Mesenchymal stem cell (in vitro differentiated cells and primary cell): ENCODE measurements around the gene BCL2A1. TPM values are rescaled to one million over a fixed set of nuclear protein-coding genes. Genes with fewer than 3 reads are reported as not detected.
"Not testable (repeated sequence)": the region's sequence is repeated elsewhere in the genome, so short reads cannot be mapped to it uniquely, and the experiment has no call there.

Experiments used
- DNase-seq: peaks from one replicate; pipeline ENCODE4 v3.0.0-alpha.2; 2013
- H2AFZ ChIP-seq: one replicate; pipeline ENCODE4 v1.6.1; 2013; ENCODE audit warnings: low read depth, mild to moderate bottlenecking, control low read depth, inconsistent platforms, low read length, moderate library complexity
- H2AK5ac ChIP-seq: 2 replicates; pipeline ENCODE4 v1.6.1; 2013; ENCODE audit warnings: low read length, moderate library complexity, mild to moderate bottlenecking, inconsistent platforms; ENCODE audit not compliant: severe bottlenecking
- H2BK120ac ChIP-seq: one replicate; pipeline ENCODE4 v1.6.1; 2013; ENCODE audit warnings: low read depth, mild to moderate bottlenecking, inconsistent platforms, low read length, moderate library complexity
- H2BK12ac ChIP-seq, 2 experiments: one replicate each; pipeline ENCODE4 v1.6.1; 2013; ENCODE audit warnings: inconsistent platforms in 2 of 2, low read length in 2 of 2, mild to moderate bottlenecking in 2 of 2, moderate library complexity in 2 of 2, control low read depth in 1 of 2
- H2BK15ac ChIP-seq: one replicate; pipeline ENCODE4 v1.6.1; 2013; ENCODE audit warnings: mild to moderate bottlenecking, low read depth, inconsistent platforms; ENCODE audit not compliant: poor library complexity, severe bottlenecking
- H2BK5ac ChIP-seq: 2 replicates; pipeline ENCODE4 v1.6.1; 2013; ENCODE audit warnings: low read depth, mild to moderate bottlenecking, low read length, control low read depth, inconsistent platforms; ENCODE audit not compliant: poor library complexity, severe bottlenecking
- H3K14ac ChIP-seq, 2 experiments: one replicate each; pipeline ENCODE4 v1.6.1; 2013; ENCODE audit warnings: inconsistent platforms in 2 of 2, low read length in 2 of 2, control low read depth in 1 of 2, mild to moderate bottlenecking in 1 of 2, moderate library complexity in 1 of 2
- H3K18ac ChIP-seq, 2 experiments: one replicate each; pipeline ENCODE4 v1.6.1; 2013; ENCODE audit warnings: inconsistent platforms in 2 of 2, low read length in 2 of 2, control low read depth in 1 of 2, low read depth in 1 of 2, mild to moderate bottlenecking in 1 of 2
- H3K23ac ChIP-seq, 2 experiments: one replicate each; pipeline ENCODE4 v1.6.1; 2013; ENCODE audit warnings: inconsistent platforms in 2 of 2, low read length in 2 of 2, mild to moderate bottlenecking in 2 of 2, moderate library complexity in 2 of 2, control low read depth in 1 of 2
- H3K27ac ChIP-seq: 2 replicates; pipeline ENCODE4 v1.5.1; 2013; ENCODE audit warnings: mild to moderate bottlenecking, moderate library complexity, low read length, control low read depth, inconsistent platforms; ENCODE audit not compliant: poor library complexity, severe bottlenecking
- H3K27me3 ChIP-seq, 2 experiments: 2 replicates each; pipeline versions ENCODE4 v1.6.1 to v1.7.0; 2013; ENCODE audit warnings: low read length in 2 of 2, mild to moderate bottlenecking in 2 of 2, moderate library complexity in 2 of 2, control low read depth in 1 of 2, inconsistent platforms in 1 of 2; ENCODE audit not compliant: control insufficient read depth in 1 of 2, insufficient read depth in 1 of 2
- H3K36me3 ChIP-seq, 2 experiments: 2 replicates each; pipeline versions ENCODE4 v1.6.1 to v1.7.0; 2013; ENCODE audit warnings: low read length in 2 of 2, control low read depth in 1 of 2, inconsistent platforms in 1 of 2, low read depth in 1 of 2, mild to moderate bottlenecking in 1 of 2; ENCODE audit not compliant: insufficient read depth in 2 of 2, control insufficient read depth in 1 of 2
- H3K4ac ChIP-seq, 2 experiments: one replicate each; pipeline ENCODE4 v1.6.1; 2013; ENCODE audit warnings: inconsistent platforms in 2 of 2, low read length in 2 of 2, mild to moderate bottlenecking in 2 of 2, moderate library complexity in 2 of 2, control low read depth in 1 of 2, low read depth in 1 of 2
- H3K4me1 ChIP-seq: 2 replicates; pipeline ENCODE4 v1.6.1; 2013; ENCODE audit warnings: low read depth, low read length, control low read depth; ENCODE audit not compliant: control insufficient read depth, insufficient read depth
- H3K4me2 ChIP-seq: 2 replicates; pipeline ENCODE4 v1.6.1; 2013; ENCODE audit warnings: low read length, mild to moderate bottlenecking, inconsistent platforms; ENCODE audit not compliant: poor library complexity, severe bottlenecking
- H3K4me3 ChIP-seq, 2 experiments: 2 replicates each; pipeline versions ENCODE4 v1.5.1 to v1.7.0; 2013; ENCODE audit warnings: low read length in 2 of 2, mild to moderate bottlenecking in 2 of 2, control low read depth in 1 of 2, low read depth in 1 of 2; ENCODE audit not compliant: insufficient read depth in 1 of 2
- H3K79me1 ChIP-seq: replicated peaks from 2 replicates; pipeline ENCODE4 v1.6.1; 2013; ENCODE audit warnings: mild to moderate bottlenecking, control low read depth, low read length, inconsistent platforms; ENCODE audit not compliant: poor library complexity, severe bottlenecking
- H3K9ac ChIP-seq: 2 replicates; pipeline ENCODE4 v1.7.0; 2013; ENCODE audit warnings: mild to moderate bottlenecking, low read length, moderate library complexity
- H3K9me3 ChIP-seq: 2 replicates; pipeline ENCODE4 v1.7.0; 2013; ENCODE audit warnings: mild to moderate bottlenecking, low read length; ENCODE audit not compliant: control insufficient read depth
- H4K8ac ChIP-seq: one replicate; pipeline ENCODE4 v1.6.1; 2013; ENCODE audit warnings: inconsistent platforms, mild to moderate bottlenecking, low read length, moderate library complexity
- H4K91ac ChIP-seq: one replicate; pipeline ENCODE4 v1.6.1; 2013; ENCODE audit warnings: mild to moderate bottlenecking, low read length, inconsistent platforms
- WGBS: methylation state at CpG from one replicate; pipeline ENCODE4 v1.1.7; 2013; ENCODE audit warnings: mixed read lengths; 5-methylcytosine and 5-hydroxymethylcytosine counted together
- polyA plus RNA-seq, 2 experiments: library from polyadenylated mRNA; stranded (reverse); fragments of 200-250 nt; gene quantifications; one replicate each; pipeline ENCODE4 v1.2.3, GENCODE V29; 2013

Gene BCL2A1
- not detected for polyA plus RNA-seq (2013, experiment 1 of 2)
- polyA plus RNA-seq (2013, experiment 2 of 2): not detected

DNA sequence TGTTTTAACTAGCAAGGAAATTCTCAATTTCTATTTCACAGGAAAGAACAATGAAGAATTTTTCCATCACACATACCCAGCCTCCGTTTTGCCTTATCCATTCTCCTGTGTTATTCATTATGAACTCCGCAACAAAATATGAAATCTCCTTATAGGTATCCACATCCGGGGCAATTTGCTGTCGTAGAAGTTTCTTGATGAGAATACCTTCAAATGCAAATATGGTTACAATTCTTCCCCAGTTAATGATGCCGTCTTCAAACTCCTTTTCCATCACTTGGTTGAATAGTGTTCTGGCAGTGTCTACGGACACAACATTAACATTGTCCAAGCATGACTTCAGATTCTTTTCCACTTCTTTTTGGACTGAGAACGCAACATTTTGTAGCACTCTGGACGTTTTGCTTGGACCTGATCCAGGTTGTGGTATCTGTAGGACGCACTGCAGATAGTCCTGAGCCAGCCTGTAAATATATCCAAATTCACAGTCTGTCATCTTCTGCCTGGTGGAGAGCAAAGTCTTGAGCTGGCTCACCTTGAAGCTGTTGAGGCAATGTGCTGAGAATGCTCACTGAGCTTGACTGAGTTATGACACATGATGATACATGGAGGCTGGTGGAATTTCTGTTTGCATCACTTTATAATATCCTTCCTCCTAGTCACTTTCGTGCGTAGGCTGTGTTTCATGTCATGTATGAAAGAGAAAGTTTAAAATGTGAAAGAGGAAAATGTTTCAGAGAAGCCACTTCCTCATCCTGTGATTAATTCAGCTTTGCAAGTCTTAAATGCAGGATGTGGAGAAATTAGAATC is at the start of gene BCL2A1:
TSS of gene BCL2A1 (minus strand) at position 573 of the 811 bp plus-strand sequence. CDS start at position 496, 77 bp downstream.
- Histone ChIP-seq H2BK15ac (no peak within 1 kb of the TSS), H3K36me3 (no peaks in the 10 kb centered on the region), H3K27ac (no peak within 1 kb of the TSS), H2AFZ (no peak within 1 kb of the TSS), H2AK5ac (no peak within 1 kb of the TSS), H4K91ac (no peak within 1 kb of the TSS), H3K27me3 (no peaks in the 10 kb centered on the region), H3K4me2 (no peak within 1 kb of the TSS), H2BK12ac (no peak within 1 kb of the TSS), H2BK120ac (no peak within 1 kb of the TSS), H3K4me3 (peak within 1 kb of the TSS in 1 of 2 experiments; percentile 77), H4K8ac (no peak within 1 kb of the TSS), H3K9me3 (no peaks in the 10 kb centered on the region), H3K14ac (no peak within 1 kb of the TSS), H3K79me1 (no peaks in the 10 kb centered on the region), H3K9ac (peak within 1 kb of the TSS; percentile 69), H3K18ac (no peak within 1 kb of the TSS), H3K4me1 (no peaks in the 10 kb centered on the region), H2BK5ac (no peak within 1 kb of the TSS), H3K23ac (no peak within 1 kb of the TSS), H3K4ac (no peak within 1 kb of the TSS)
- DNase-seq: no peak
- 89% methylated on average over 9 of the region's 11 CpGs for WGBS

DNA sequence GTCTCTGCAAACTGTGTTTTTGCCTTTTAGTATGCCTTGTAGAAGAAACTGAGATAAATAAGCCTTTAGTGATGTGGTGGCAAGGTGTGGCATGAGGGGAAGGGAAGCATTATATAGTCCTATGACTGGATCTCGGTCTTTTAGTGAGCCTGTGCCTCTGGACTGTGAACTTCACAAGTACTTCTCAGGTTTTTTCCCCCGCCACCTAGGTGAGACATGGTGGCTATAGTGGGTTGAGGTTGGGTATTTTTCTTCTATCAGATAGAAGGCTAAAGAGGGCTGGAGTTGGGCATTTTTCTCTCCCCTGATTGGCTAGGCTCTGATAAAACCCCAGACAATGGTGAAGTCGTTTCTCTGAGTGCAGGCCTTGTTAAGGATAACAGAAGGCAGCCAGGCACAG is 49.7 kb upstream of the BCL2A1 start:
- no peak overlapping the region for H2AFZ ChIP-seq
- no peak overlapping the region for H2BK120ac ChIP-seq
- DNase-seq: no peak
- H3K36me3 ChIP-seq: no peaks in the 10 kb centered on the region
- H3K4me3 ChIP-seq: no peak overlapping the region
- no peak overlapping the region for H3K23ac ChIP-seq
- H2BK15ac ChIP-seq: no peak overlapping the region
- H2BK5ac ChIP-seq: no peak overlapping the region
- H3K4me1 ChIP-seq: no peaks in the 10 kb centered on the region
- no peak overlapping the region for H2AK5ac ChIP-seq
- no peak overlapping the region for H3K4me2 ChIP-seq
- no peak overlapping the region for H4K91ac ChIP-seq
- H3K9me3 ChIP-seq: no peaks in the 10 kb centered on the region
- no peak overlapping the region for H3K14ac ChIP-seq
- WGBS: 77% methylated on average over 3 of the region's 3 CpGs
- no peak overlapping the region for H3K9ac ChIP-seq
- no peaks in the 10 kb centered on the region for H3K79me1 ChIP-seq
- H3K18ac ChIP-seq: no peak overlapping the region
- no peak overlapping the region for H2BK12ac ChIP-seq
- H4K8ac ChIP-seq: no peak overlapping the region
- peaks cover 0 to 3% of the 10 kb centered on the region in 2 experiments for H3K27me3 ChIP-seq
- no peak overlapping the region for H3K27ac ChIP-seq
- H3K4ac ChIP-seq: no peak overlapping the region

DNA sequence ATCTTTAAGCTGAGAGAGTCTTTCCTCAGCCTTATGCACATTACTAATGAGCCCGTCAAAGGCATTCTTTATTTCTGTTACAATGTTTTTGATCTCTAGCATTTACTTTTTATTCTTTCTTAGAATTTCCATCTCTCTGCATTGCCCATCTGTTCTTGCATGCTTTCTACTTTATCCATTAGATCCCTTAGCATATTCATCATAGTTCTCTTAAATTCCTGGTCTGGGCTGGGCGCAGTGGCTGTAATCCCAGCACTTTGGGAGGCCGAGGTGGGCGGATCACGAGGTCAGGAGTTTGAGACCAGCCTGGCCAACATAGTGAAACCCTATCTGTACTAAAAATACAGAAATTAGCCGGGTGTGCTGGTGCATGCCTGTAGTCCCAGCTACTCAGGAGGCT is 49.2 kb upstream of the BCL2A1 start:
- H3K79me1 ChIP-seq, H3K27ac ChIP-seq, H3K4me1 ChIP-seq, H4K8ac ChIP-seq, H3K4me2 ChIP-seq, H2BK5ac ChIP-seq, H2BK120ac ChIP-seq, H3K23ac ChIP-seq, H3K14ac ChIP-seq, H3K18ac ChIP-seq, H3K27me3 ChIP-seq, DNase-seq, H3K9me3 ChIP-seq, H2BK15ac ChIP-seq, H3K4me3 ChIP-seq, H2AK5ac ChIP-seq, H2BK12ac ChIP-seq, H3K9ac ChIP-seq, H2AFZ ChIP-seq, H3K36me3 ChIP-seq, H3K4ac ChIP-seq, H4K91ac ChIP-seq: not testable (repeated sequence)
- 86% methylated on average over 6 of the region's 6 CpGs for WGBS

DNA sequence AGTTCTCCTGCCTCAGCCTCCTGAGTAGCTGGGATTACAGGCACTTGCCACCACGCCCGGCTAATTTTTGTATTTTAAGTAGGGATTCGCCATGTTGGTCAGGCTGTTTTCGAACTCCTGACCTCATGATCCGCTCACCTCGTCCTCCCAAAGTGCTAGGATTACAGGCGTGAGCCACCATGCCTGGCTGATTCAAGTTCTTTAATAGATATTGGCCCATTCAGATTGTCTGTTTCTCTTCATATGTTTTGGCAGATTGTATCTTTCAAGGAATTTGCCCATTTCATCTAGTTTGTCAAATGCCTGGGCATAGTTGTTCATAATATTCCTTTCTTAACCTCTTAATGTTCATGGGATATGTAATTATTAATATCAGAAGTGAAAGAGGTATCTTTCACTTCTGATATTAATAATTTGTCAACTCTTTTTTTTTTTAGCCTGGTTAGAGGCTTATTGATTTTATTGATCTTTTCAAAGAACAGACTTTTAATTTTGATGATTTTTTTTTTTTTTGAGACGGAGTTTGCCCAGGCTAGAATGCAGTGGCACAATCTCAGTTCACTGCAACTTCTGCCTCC is 48.3 kb upstream of the BCL2A1 start:
- H3K4me3 ChIP-seq: no peak overlapping the region
- no peak overlapping the region for H2AK5ac ChIP-seq
- H3K79me1 ChIP-seq: no peaks in the 10 kb centered on the region
- H3K36me3 ChIP-seq: no peaks in the 10 kb centered on the region
- H3K9me3 ChIP-seq: no peaks in the 10 kb centered on the region
- H2BK120ac ChIP-seq: no peak overlapping the region
- no peak overlapping the region for H4K8ac ChIP-seq
- H2BK15ac ChIP-seq: no peak overlapping the region
- no peak overlapping the region for H3K14ac ChIP-seq
- WGBS: 92% methylated on average over 8 of the region's 8 CpGs
- DNase-seq: no peak
- no peak overlapping the region for H3K27ac ChIP-seq
- H3K27me3 ChIP-seq: peaks cover 0 to 3% of the 10 kb centered on the region in 2 experiments
- H2AFZ ChIP-seq: no peak overlapping the region
- no peak overlapping the region for H3K9ac ChIP-seq
- no peak overlapping the region for H2BK5ac ChIP-seq
- no peak overlapping the region for H3K4ac ChIP-seq
- no peak overlapping the region for H3K4me2 ChIP-seq
- no peak overlapping the region for H2BK12ac ChIP-seq
- H3K4me1 ChIP-seq: no peaks in the 10 kb centered on the region
- H3K18ac ChIP-seq: no peak overlapping the region
- no peak overlapping the region for H3K23ac ChIP-seq
- H4K91ac ChIP-seq: no peak overlapping the region
